HepG2 (cell line): ENCODE data around the gene TXN. TPM values are rescaled to one million over a fixed set of nuclear protein-coding genes. Genes with fewer than 3 reads are reported as not detected.
A peak's percentile ranks its signal among the peaks of the same experiment; 100 is the strongest.

ENCODE experiments used
- EP300 ChIP-seq, 3 experiments: sonication (generic) in 1 of 3; formaldehyde crosslinking in 1 of 3; IDR thresholded peaks; 2 replicates each; pipeline versions ENCODE4 v1.5.1 to v1.6.1; 2011 to 2020; ENCODE audit warnings: low read depth in 2 of 3, low read length in 2 of 3, borderline replicate concordance in 1 of 3, improper control_type of control experiment in 1 of 3, mild to moderate bottlenecking in 1 of 3, missing genetic modification reagents in 1 of 3, moderate library complexity in 1 of 3
- FOSL2 ChIP-seq: sonication (generic); formaldehyde crosslinking; IDR thresholded peaks from 2 replicates; pipeline ENCODE4 v1.4.0; 2020; ENCODE audit warnings: missing genetic modification reagents
- GPBP1L1 ChIP-seq: sonication (generic); formaldehyde crosslinking; IDR thresholded peaks from 2 replicates; pipeline ENCODE4 v1.5.0; 2020; ENCODE audit warnings: mild to moderate bottlenecking, missing genetic modification reagents
- IRF2 ChIP-seq: IDR thresholded peaks from 2 replicates; pipeline ENCODE4 v1.6.1; 2018; ENCODE audit warnings: missing genetic modification reagents, missing compliant biosample characterization
- MIER3 ChIP-seq: IDR thresholded peaks from 2 replicates; pipeline ENCODE4 v1.6.1; 2016; ENCODE audit warnings: missing compliant biosample characterization, borderline replicate concordance
- MYNN ChIP-seq: sonication (generic); formaldehyde crosslinking; IDR thresholded peaks from 2 replicates; pipeline ENCODE4 v1.4.0; 2020; ENCODE audit warnings: mild to moderate bottlenecking, low read depth, missing genetic modification reagents
- NPAS2 ChIP-seq: sonication (generic); formaldehyde crosslinking; IDR thresholded peaks from 2 replicates; pipeline ENCODE4 v1.8.0; 2022; ENCODE audit warnings: mild to moderate bottlenecking, missing genetic modification reagents, borderline replicate concordance
- NR2C2 ChIP-seq: sonication (generic); formaldehyde crosslinking; IDR thresholded peaks from 2 replicates; pipeline ENCODE4 v1.4.0; 2020; ENCODE audit warnings: missing genetic modification reagents, mild to moderate bottlenecking, moderate library complexity, borderline replicate concordance
- NR2F6 ChIP-seq, 2 experiments: IDR thresholded peaks; 2 replicates each; pipeline ENCODE4 v1.6.1; 2016; ENCODE audit warnings: antibody characterized with exemption in 1 of 2, mild to moderate bottlenecking in 1 of 2
- PRDM15 ChIP-seq: sonication (generic); formaldehyde crosslinking; IDR thresholded peaks from 2 replicates; pipeline ENCODE4 v1.4.0; 2020; ENCODE audit warnings: missing genetic modification reagents
- SAP130 ChIP-seq: IDR thresholded peaks from 2 replicates; pipeline ENCODE4 v1.6.1; 2016; ENCODE audit warnings: low read depth
- SRSF1 ChIP-seq: fragments of 200-400 bp; formaldehyde crosslinking; optimal IDR thresholded peaks from 2 replicates; pipeline ENCODE3; 2017; ENCODE audit warnings: mild to moderate bottlenecking, low read depth, low read length, moderate library complexity
- ZFP36 ChIP-seq: fragments of 150-350 bp; IDR thresholded peaks from 2 replicates; pipeline ENCODE4 v1.6.1; 2018; ENCODE audit warnings: borderline replicate concordance, low read length, low read depth; ENCODE audit not compliant: partially characterized antibody
- ZMYM2 ChIP-seq: sonication (generic); formaldehyde crosslinking; IDR thresholded peaks from 2 replicates; pipeline ENCODE4 v1.8.0; 2022; ENCODE audit warnings: mild to moderate bottlenecking, missing genetic modification reagents
- ZNF33A ChIP-seq: sonication (generic); formaldehyde crosslinking; IDR thresholded peaks from 2 replicates; pipeline ENCODE4 v1.5.1; 2020; ENCODE audit warnings: missing genetic modification reagents, mild to moderate bottlenecking, moderate library complexity, borderline replicate concordance
- ZNF451 ChIP-seq: sonication (generic); formaldehyde crosslinking; IDR thresholded peaks from 2 replicates; pipeline ENCODE4 v1.5.0; 2020; ENCODE audit warnings: mild to moderate bottlenecking, missing genetic modification reagents
- polyA plus RNA-seq, 8 experiments: library from polyadenylated mRNA; depleted of rRNA in 3 of 8; stranded (reverse) in 7 of 8; unstranded in 1 of 8; fragments of >200 nt; fragmentation: Illumina TruSeq in 4 of 8; extraction: Trizol in 4 of 8; gene quantifications; 2 replicates each; pipeline versions ENCODE4 v1.2.1 to v1.2.3, GENCODE V29; 2011 to 2016; ENCODE audit warnings: low read depth in 4 of 8, missing spikeins in 1 of 8, mixed read lengths in 1 of 8; ENCODE audit not compliant: insufficient read depth in 1 of 8
- total RNA-seq, 5 experiments: library from RNA; depleted of rRNA; stranded (reverse); fragments of >200 nt; fragmentation: Illumina TruSeq; extraction: Trizol; gene quantifications; 2 replicates each; pipeline ENCODE4 v1.2.3, GENCODE V29; 2016; ENCODE audit warnings: low read depth in 1 of 5
- TF ChIP-seq, protein P1 (sequence below): sonication (generic); formaldehyde crosslinking; IDR thresholded peaks from 2 replicates; pipeline ENCODE4 v1.5.0; 2020; ENCODE audit warnings: missing genetic modification reagents, mild to moderate bottlenecking, borderline replicate concordance
- TF ChIP-seq, protein P2 (sequence below): sonication (generic); formaldehyde crosslinking; IDR thresholded peaks from 2 replicates; pipeline ENCODE4 v1.8.0; 2023; ENCODE audit warnings: mild to moderate bottlenecking, missing genetic modification reagents
- TF ChIP-seq, protein P3 (sequence below): sonication (generic); formaldehyde crosslinking; IDR thresholded peaks from 2 replicates; pipeline ENCODE4 v1.4.0; 2020; ENCODE audit warnings: missing genetic modification reagents

The TXN gene
- total and polyA plus RNA-seq, 2 of the 13 experiments (the other 11 are each of a cell fraction or from before 2014, with no cell fraction given) = 364 to 470 TPM

DNA sequence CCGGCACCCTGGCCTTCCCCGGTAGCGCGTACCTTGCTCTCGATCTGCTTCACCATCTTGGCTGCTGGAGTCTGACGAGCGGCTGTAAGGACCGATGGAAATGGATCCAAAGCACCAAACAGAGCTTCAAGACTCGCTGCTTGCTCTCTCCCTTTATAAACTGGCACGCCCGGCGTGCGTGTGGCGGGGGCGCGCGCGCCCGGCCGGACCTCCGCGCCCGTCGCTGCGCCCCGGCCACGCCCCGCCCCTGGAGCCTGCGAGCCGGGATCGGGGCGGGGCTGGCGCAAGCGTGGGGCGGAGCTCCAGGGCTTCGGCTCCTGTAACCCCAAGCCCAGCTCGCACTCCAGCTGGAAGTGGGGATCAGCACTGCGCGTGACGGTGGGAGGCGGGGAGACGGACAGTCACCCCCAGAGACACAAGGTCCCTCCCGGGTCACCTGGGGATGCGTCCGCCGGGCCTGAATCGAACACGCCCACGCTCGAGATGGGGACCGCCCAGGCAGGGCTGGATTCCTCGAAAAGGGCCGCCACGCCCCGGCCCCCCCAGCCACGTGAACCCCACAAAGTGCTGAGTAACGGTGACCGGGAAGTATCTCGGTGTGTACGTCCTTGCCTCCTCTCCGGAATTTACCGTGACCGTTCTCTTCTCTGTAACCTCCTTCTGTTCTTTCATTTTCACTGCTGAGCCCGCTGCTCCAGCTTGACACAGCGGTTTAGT lies at the start of gene TXN (continued):
- TF ChIP-seq PRDM15 (CRISPR knock-in tag) (peak; percentile 15; the same call in 1 of the 2 replicates), FOSL2 (peak; percentile 18; the same call in 1 of the 2 replicates), SRSF1 (no peak), IRF2 (CRISPR knock-in tag) (peak; percentile 23; the same call in 1 of the 2 replicates), ZMYM2 (CRISPR knock-in tag) (no peak), SAP130 (CRISPR knock-in tag) (peak; percentile 82), ZFP36 (no peak), NPAS2 (no peak), GPBP1L1 (no peak), MIER3 (CRISPR knock-in tag) (0 out of 2 replicates have a peak, but pooled peaks have one; percentile 22), EP300 (IDR thresholded peaks at IDR 0.05; ENCODE audit: low read depth in 2 of 2, low read length in 2 of 2) (no peak; a peak in 2 of 4 replicates), EP300 (CRISPR knock-in tag; IDR thresholded peaks at IDR 0.05; ENCODE audit: borderline replicate concordance) (peak; percentile 86), ZNF451 (CRISPR knock-in tag) (0 out of 2 replicates have a peak, but pooled peaks have one; percentile 17), NR2C2 (CRISPR knock-in tag) (no peak; the same call in 1 of the 2 replicates), NR2F6 (IDR thresholded peaks at IDR 0.05) (no peak), NR2F6 (CRISPR knock-in tag; IDR thresholded peaks at IDR 0.05) (0 out of 2 replicates have a peak, but pooled peaks have one; percentile 8), MYNN (CRISPR knock-in tag) (no peak), ZNF33A (CRISPR knock-in tag) (no peak)
- TF ChIP-seq, protein P1, sequence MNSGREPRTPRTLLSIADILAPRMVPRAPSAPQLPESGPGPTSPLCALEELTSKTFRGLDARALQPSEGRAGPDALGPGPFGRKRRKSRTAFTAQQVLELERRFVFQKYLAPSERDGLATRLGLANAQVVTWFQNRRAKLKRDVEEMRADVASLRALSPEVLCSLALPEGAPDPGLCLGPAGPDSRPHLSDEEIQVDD = no peak
- TF ChIP-seq, protein P2, sequence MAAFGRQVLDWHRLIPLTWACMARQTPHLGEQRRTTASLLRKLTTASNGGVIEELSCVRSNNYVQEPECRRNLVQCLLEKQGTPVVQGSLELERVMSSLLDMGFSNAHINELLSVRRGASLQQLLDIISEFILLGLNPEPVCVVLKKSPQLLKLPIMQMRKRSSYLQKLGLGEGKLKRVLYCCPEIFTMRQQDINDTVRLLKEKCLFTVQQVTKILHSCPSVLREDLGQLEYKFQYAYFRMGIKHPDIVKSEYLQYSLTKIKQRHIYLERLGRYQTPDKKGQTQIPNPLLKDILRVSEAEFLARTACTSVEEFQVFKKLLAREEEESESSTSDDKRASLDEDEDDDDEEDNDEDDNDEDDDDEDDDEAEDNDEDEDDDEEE (CRISPR knock-in tag) = peak; percentile 6; the same call in 1 of the 2 replicates
- TF ChIP-seq, protein P3, sequence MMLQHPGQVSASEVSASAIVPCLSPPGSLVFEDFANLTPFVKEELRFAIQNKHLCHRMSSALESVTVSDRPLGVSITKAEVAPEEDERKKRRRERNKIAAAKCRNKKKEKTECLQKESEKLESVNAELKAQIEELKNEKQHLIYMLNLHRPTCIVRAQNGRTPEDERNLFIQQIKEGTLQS = 0 out of 2 replicates have a peak, but pooled peaks have one; percentile 7
